GM23338 (cell line): ENCODE results near the gene CYTL1. TPM values are rescaled to one million over a fixed set of nuclear protein-coding genes. Genes with fewer than 3 reads are reported as not detected.

Experiments
- ATAC-seq: fragments of 200-7000 bp; cut with Tn5 transposase; 3 replicates; pipeline ENCODE4 v1.9.1; 2020
- DNase-seq: peaks from one replicate; pipeline ENCODE4 v3.0.0-alpha.2; 2015; ENCODE audit warnings: low spot score
- H2AFZ ChIP-seq: fragments of 200-600 bp; sonication (generic); 2 replicates; pipeline ENCODE4 v1.8.0; 2016; ENCODE audit warnings: antibody characterized with exemption, mild to moderate bottlenecking, moderate library complexity
- H3F3A ChIP-seq: fragments of 200-600 bp; sonication (generic); replicated peaks from 2 replicates; pipeline ENCODE4 v1.8.0; 2017; ENCODE audit warnings: antibody characterized with exemption, mixed run types, low read depth
- H3K27ac ChIP-seq: fragments of 200-600 bp; sonication (generic); 2 replicates; pipeline ENCODE4 v1.6.1; 2016; ENCODE audit warnings: low read depth
- H3K27me3 ChIP-seq: fragments of 200-600 bp; sonication (generic); 2 replicates; pipeline ENCODE4 v1.8.0; 2016; ENCODE audit warnings: mild to moderate bottlenecking, mixed run types, moderate library complexity; ENCODE audit not compliant: insufficient read depth
- H3K36me3 ChIP-seq: fragments of 200-600 bp; sonication (generic); 2 replicates; pipeline ENCODE4 v1.8.0; 2016; ENCODE audit warnings: mild to moderate bottlenecking; ENCODE audit not compliant: insufficient read depth
- H3K4me1 ChIP-seq: fragments of 200-600 bp; sonication (generic); 2 replicates; pipeline ENCODE4 v1.8.0; 2016; ENCODE audit warnings: mild to moderate bottlenecking, moderate library complexity; ENCODE audit not compliant: insufficient read depth
- H3K4me2 ChIP-seq: fragments of 200-600 bp; sonication (generic); 2 replicates; pipeline ENCODE4 v1.7.1; 2017; ENCODE audit warnings: mixed run types
- H3K4me3 ChIP-seq: fragments of 200-600 bp; sonication (generic); 2 replicates; pipeline ENCODE4 v1.6.1; 2016; ENCODE audit warnings: mixed run types
- H3K79me2 ChIP-seq: fragments of 200-600 bp; sonication (generic); replicated peaks from 2 replicates; pipeline ENCODE4 v1.8.0; 2017; ENCODE audit warnings: mild to moderate bottlenecking; ENCODE audit not compliant: insufficient read depth
- H3K9me2 ChIP-seq: fragments of 200-600 bp; sonication (generic); 2 replicates; pipeline ENCODE4 v1.8.0; 2017; ENCODE audit not compliant: insufficient read depth
- H4K20me1 ChIP-seq: fragments of 200-600 bp; sonication (generic); replicated peaks from 2 replicates; pipeline ENCODE4 v1.8.0; 2017; ENCODE audit warnings: mild to moderate bottlenecking; ENCODE audit not compliant: insufficient read depth
- H3K27ac Mint-ChIP-seq: 2 replicates; pipeline ENCODE4 v1.8.0; 2020; ENCODE audit warnings: inconsistent platforms, mild to moderate bottlenecking, moderate library complexity, mixed read lengths
- H3K27me3 Mint-ChIP-seq: 3 replicates; pipeline ENCODE4 v1.8.0; 2022; ENCODE audit warnings: low read depth, mild to moderate bottlenecking, moderate library complexity, mixed read lengths, inconsistent platforms; ENCODE audit not compliant: insufficient read depth, poor library complexity
- H3K36me3 Mint-ChIP-seq: 3 replicates; pipeline ENCODE4 v1.8.0; 2021; ENCODE audit warnings: low read depth, mild to moderate bottlenecking, inconsistent platforms, moderate library complexity, mixed read lengths
- H3K4me1 Mint-ChIP-seq: 3 replicates; pipeline ENCODE4 v1.8.0; 2020; ENCODE audit warnings: mild to moderate bottlenecking, inconsistent platforms, mixed read lengths
- H3K4me3 Mint-ChIP-seq: 3 replicates; pipeline ENCODE4 v1.8.0; 2021; ENCODE audit warnings: moderate library complexity, mild to moderate bottlenecking, inconsistent platforms, mixed read lengths
- H3K9me3 Mint-ChIP-seq: 3 replicates; pipeline ENCODE4 v1.8.0; 2020; ENCODE audit warnings: moderate library complexity, mild to moderate bottlenecking, inconsistent platforms, mixed read lengths
- CREB1 ChIP-seq: fragments of 250-450 bp; sonication (Bioruptor Pico); IDR thresholded peaks from 2 replicates; pipeline ENCODE4 v1.5.0; 2020; ENCODE audit warnings: low read depth, mild to moderate bottlenecking, moderate library complexity
- EZH2 ChIP-seq: fragments of 200-600 bp; sonication (generic); IDR thresholded peaks from one replicate; pipeline ENCODE4 v1.8.0; 2017; ENCODE audit warnings: antibody characterized with exemption, mild to moderate bottlenecking, low read depth; ENCODE audit not compliant: unreplicated experiment
- EZH2phosphoT487 ChIP-seq: fragments of 200-600 bp; sonication (generic); IDR thresholded peaks from one replicate; pipeline ENCODE4 v1.8.1; 2018; ENCODE audit warnings: antibody characterized with exemption; ENCODE audit not compliant: unreplicated experiment
- POLR2AphosphoS5 ChIP-seq: IDR thresholded peaks from 2 replicates; pipeline ENCODE4 v1.6.1; 2016; ENCODE audit warnings: antibody characterized with exemption, low read depth
- REST ChIP-seq: IDR thresholded peaks from one replicate; pipeline ENCODE4 v1.6.1; 2018; ENCODE audit warnings: antibody characterized with exemption; ENCODE audit not compliant: unreplicated experiment
- STAT1 ChIP-seq: IDR thresholded peaks from one replicate; pipeline ENCODE4 v1.6.1; 2016; ENCODE audit warnings: antibody characterized with exemption; ENCODE audit not compliant: unreplicated experiment
- ZNF331 ChIP-seq: fragments of 250-450 bp; sonication (Bioruptor Pico); IDR thresholded peaks from 2 replicates; pipeline ENCODE4 v1.5.0; 2020; ENCODE audit warnings: low read depth, mild to moderate bottlenecking, moderate library complexity
- ZNF462 ChIP-seq: fragments of 250-450 bp; sonication (Bioruptor Pico); IDR thresholded peaks from 2 replicates; pipeline ENCODE4 v1.5.0; 2020; ENCODE audit warnings: mild to moderate bottlenecking, moderate library complexity
- polyA plus RNA-seq: library from polyadenylated mRNA; unstranded; fragments of >200 nt; fragmentation: Nextera tagmentation; extraction: Ambion mirVana; gene quantifications from 2 replicates; pipeline ENCODE4 v1.2.1, GENCODE V29; 2016
- total RNA-seq: library from RNA; depleted of rRNA; stranded (reverse); fragments of >200 nt; shearing (Covaris generic); gene quantifications from 2 replicates; pipeline ENCODE4 v1.2.3, GENCODE V29; 2014
- TF ChIP-seq, protein P1 (sequence below), 2 experiments: fragments of 200-600 bp in 1 of 2; sonication (generic) in 1 of 2; conservative IDR thresholded peaks; 2 replicates each; pipeline versions ENCODE4 v1.5.1 to v1.6.1; 2016 to 2017; ENCODE audit warnings: antibody characterized with exemption in 2 of 2, low read depth in 2 of 2, mild to moderate bottlenecking in 2 of 2, moderate library complexity in 1 of 2

CYTL1 gene
- total and polyA plus RNA-seq, 2 experiments from 2014 or later = 12.6 to 17.6 TPM

DNA sequence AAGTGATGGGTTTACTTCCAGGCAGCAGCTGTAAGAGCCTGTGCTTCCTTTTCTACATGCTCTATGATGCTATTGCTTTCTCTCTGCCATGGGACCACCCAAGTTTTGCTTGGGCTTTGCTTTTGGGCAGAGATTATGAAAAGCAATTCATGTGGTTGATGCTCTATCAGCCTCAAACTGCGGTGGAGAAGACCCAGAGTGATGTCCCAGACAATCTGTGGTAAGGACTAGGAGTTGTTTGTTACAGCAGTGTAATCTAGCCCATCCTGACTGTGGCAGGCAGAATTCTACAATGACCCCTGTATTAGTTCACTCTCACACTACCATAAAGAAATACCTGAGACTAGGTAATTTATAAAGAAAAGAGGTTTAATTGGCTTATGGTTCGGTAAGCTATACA is 9.2 kb upstream of the CYTL1 start:
- no peaks in the 10 kb centered on the region for H3K4me1 ChIP-seq
- Mint-ChIP-seq H3K36me3 (no peaks in the 10 kb centered on the region; the same call in 2 of the 3 replicates), H3K27me3 (peaks cover 5% of the 10 kb centered on the region), H3K27ac (no peak overlapping the region), H3K4me3 (no peak overlapping the region), H3K4me1 (peaks cover 2% of the 10 kb centered on the region; the same call in 1 of the 3 replicates), H3K9me3 (no peaks in the 10 kb centered on the region)
- no peak overlapping the region for H2AFZ ChIP-seq
- TF ChIP-seq EZH2phosphoT487 = no peak
- TF ChIP-seq POLR2AphosphoS5 = no peak
- TF ChIP-seq STAT1 = no peak
- TF ChIP-seq, protein P1, sequence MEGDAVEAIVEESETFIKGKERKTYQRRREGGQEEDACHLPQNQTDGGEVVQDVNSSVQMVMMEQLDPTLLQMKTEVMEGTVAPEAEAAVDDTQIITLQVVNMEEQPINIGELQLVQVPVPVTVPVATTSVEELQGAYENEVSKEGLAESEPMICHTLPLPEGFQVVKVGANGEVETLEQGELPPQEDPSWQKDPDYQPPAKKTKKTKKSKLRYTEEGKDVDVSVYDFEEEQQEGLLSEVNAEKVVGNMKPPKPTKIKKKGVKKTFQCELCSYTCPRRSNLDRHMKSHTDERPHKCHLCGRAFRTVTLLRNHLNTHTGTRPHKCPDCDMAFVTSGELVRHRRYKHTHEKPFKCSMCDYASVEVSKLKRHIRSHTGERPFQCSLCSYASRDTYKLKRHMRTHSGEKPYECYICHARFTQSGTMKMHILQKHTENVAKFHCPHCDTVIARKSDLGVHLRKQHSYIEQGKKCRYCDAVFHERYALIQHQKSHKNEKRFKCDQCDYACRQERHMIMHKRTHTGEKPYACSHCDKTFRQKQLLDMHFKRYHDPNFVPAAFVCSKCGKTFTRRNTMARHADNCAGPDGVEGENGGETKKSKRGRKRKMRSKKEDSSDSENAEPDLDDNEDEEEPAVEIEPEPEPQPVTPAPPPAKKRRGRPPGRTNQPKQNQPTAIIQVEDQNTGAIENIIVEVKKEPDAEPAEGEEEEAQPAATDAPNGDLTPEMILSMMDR (conservative IDR thresholded peaks at IDR 0.05; ENCODE audit: low read depth in 2 of 2) = no peak
- no peak for TF ChIP-seq REST
- TF ChIP-seq CREB1 (CRISPR knock-in tag) = no peak
- no peak for TF ChIP-seq ZNF462
- TF ChIP-seq EZH2 = no peak
- no peak for TF ChIP-seq ZNF331 (CRISPR knock-in tag)
- no peaks in the 10 kb centered on the region for H3K79me2 ChIP-seq
- no peaks in the 10 kb centered on the region for H3K9me2 ChIP-seq
- no peak for DNase-seq
- H4K20me1 ChIP-seq = no peaks in the 10 kb centered on the region
- no peaks in the 10 kb centered on the region for H3K27me3 ChIP-seq
- no peaks in the 10 kb centered on the region for H3F3A ChIP-seq
- no peak overlapping the region for H3K27ac ChIP-seq
- H3K4me2 ChIP-seq = no peak overlapping the region
- no peak for ATAC-seq
- no peak overlapping the region for H3K4me3 ChIP-seq
- H3K36me3 ChIP-seq = no peaks in the 10 kb centered on the region
